Amniotic epithelial cell (primary cell): ENCODE results near the gene DEFB124.

ENCODE experiments used
- DNase-seq: peaks from one replicate; pipeline ENCODE4 v3.0.0-alpha.2; 2010; ENCODE audit warnings: low read depth

DEFB124 gene

DNA sequence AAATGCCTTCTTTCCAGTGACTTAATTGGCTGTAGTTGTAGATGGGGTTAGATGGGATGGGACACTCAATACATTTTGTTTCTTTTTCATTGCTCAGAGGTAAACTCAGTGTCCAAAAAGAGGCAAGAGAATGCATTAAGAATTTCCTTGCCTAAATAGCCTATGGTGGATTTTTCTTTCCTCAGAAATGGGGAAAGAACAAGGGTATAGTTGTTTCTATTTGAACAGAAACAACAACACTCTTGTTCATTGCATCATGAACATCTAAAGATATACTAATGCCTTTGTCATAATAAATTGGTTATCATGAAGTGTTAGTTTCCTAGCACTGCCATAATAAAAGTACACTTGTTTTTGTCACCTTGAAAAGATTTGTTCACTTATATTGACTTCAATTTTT lies 49.1 kb downstream of the DEFB124 start:
- DNase-seq, result no peak

DNA sequence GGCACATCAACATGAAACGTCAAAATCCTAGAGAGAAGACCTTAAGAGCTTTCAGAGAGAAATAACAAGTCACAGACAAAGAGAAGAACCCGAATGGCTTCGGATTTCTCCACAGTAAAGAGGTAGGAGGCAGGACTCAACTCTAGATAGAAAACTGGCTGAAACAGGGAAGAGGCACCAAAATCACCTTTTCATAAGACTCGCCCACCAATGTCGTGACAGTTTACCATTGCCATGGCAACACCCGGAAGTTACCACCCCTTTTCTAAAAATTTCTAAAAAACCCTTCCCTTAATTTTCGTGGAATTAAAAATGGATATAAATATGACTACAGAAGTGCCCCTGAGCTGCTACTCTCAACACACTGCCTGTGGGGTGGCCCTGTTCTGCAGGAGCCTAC lies 56.6 kb downstream of the DEFB124 start:
- DNase-seq, result no peak

DNA sequence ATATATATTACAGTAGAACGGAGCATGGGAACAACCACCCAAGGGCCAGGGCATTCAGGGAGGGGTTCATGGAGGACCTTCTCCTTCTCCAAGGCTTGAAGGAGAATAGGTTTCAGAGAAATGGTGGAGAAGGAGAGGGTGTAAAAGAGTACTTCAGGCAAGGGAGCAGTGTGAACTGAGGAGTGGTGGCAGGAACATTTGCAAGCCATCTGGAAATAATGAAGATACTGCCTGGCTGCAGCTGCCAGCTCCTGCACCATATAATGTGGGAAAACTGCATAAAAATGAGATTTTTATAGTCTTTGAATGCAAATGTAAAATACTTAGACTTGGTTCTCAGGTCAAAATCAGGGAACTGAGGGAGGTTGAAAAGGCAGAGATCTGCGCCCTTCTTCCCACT lies 59.3 kb downstream of the DEFB124 start:
- no peak for DNase-seq
